ENCODE measurements around the gene EARS2. TPM values are rescaled to one million over a fixed set of nuclear protein-coding genes. Genes with fewer than 3 reads are reported as not detected.
"Not testable (repeated sequence)": the region's sequence is repeated elsewhere in the genome, so short reads cannot be mapped to it uniquely, and the experiment has no call there.

Gene EARS2
- total RNA-seq: 25.3 and 26.6 TPM in 2 replicates

- H3K4me1 Mint-ChIP-seq (ENCODE audit: low read depth): peaks cover 19% of the 10 kb centered on the region
Observed at GRCh38 chr16:23556881-23557778, at the start of gene EARS2, which contains the start of gene UBFD1. Gene EARS2, minus strand, starts transcription at chr16:23557350. Its CDS starts 7 bp downstream, at chr16:23557343. Gene UBFD1, plus strand, starts transcription at chr16:23557727. Its CDS starts 16 bp downstream, at chr16:23557743.

GRCh38 chr16:23597003-23597756, 40.0 kb upstream of the EARS2 start:
- no peaks in the 10 kb centered on the region for H3K9me3 Mint-ChIP-seq
- peak overlapping the region; percentile 59 for H3K4me3 Mint-ChIP-seq (ENCODE audit: low read depth)
- no peak overlapping the region for H3K27ac Mint-ChIP-seq
- H3K4me1 Mint-ChIP-seq (ENCODE audit: low read depth): peaks cover 11% of the 10 kb centered on the region
- intact Hi-C loops (cut with micrococcal nuclease): loop anchor here (10.0 kb wide), 1 partner anchor 92 kb away; no protein-coding TSS in a partner anchor
- H3K36me3 Mint-ChIP-seq (ENCODE audit: low read depth): peaks cover 28% of the 10 kb centered on the region
- DNase-seq (ENCODE audit: low spot score): peak; percentile 12
- H3K27me3 Mint-ChIP-seq (ENCODE audit: low read depth): no peaks in the 10 kb centered on the region

More at GRCh38 chr16:23556881-23557778, at the start of gene EARS2, which contains the start of gene UBFD1:
- peak; percentile 96 for DNase-seq (ENCODE audit: low spot score)
- peak within 1 kb of the TSS; percentile 92 for H3K27ac Mint-ChIP-seq
- H3K36me3 Mint-ChIP-seq (ENCODE audit: low read depth): peaks cover 31% of the 10 kb centered on the region
- intact Hi-C loops (cut with micrococcal nuclease): loop anchor here (1.0 to 5.0 kb wide), 6 partner anchors 39 to 113 kb away; partner anchors contain the start of genes COG7, DCTN5, NDUFAB1 and PALB2
- no peaks in the 10 kb centered on the region for H3K9me3 Mint-ChIP-seq
- peak within 1 kb of the TSS; percentile 97 for H3K4me3 Mint-ChIP-seq (ENCODE audit: low read depth)
- no peaks in the 10 kb centered on the region for H3K27me3 Mint-ChIP-seq (ENCODE audit: low read depth)

- H3K27me3 Mint-ChIP-seq (ENCODE audit: low read depth): no peaks in the 10 kb centered on the region
Observed at GRCh38 chr16:23595951-23596720, 39.0 kb upstream of the EARS2 start, which contains the start of gene NDUFAB1. Gene NDUFAB1, minus strand, starts transcription at chr16:23596316. Its CDS starts 26 bp downstream, at chr16:23596290.

GRCh38 chr16:23595246-23595950, 38.2 kb upstream of the EARS2 start:
- intact Hi-C loops (cut with micrococcal nuclease): loop anchor here (10.0 kb wide), 1 partner anchor 91 kb away; no protein-coding TSS in a partner anchor
- H3K27ac Mint-ChIP-seq: no peak overlapping the region
- peaks cover 33% of the 10 kb centered on the region for H3K36me3 Mint-ChIP-seq (ENCODE audit: low read depth)
- H3K27me3 Mint-ChIP-seq (ENCODE audit: low read depth): no peaks in the 10 kb centered on the region
- H3K4me3 Mint-ChIP-seq (ENCODE audit: low read depth): peak overlapping the region; percentile 81
- DNase-seq (ENCODE audit: low spot score): no peak
- no peaks in the 10 kb centered on the region for H3K9me3 Mint-ChIP-seq
- H3K4me1 Mint-ChIP-seq (ENCODE audit: low read depth): peaks cover 14% of the 10 kb centered on the region

More at GRCh38 chr16:23595951-23596720, 39.0 kb upstream of the EARS2 start, which contains the start of gene NDUFAB1:
- Mint-ChIP-seq H3K4me1 (ENCODE audit: low read depth) (peaks cover 14% of the 10 kb centered on the region), H3K4me3 (ENCODE audit: low read depth) (peak within 1 kb of the TSS; percentile 81), H3K27ac (peak within 1 kb of the TSS; percentile 86), H3K9me3 (no peaks in the 10 kb centered on the region), H3K36me3 (ENCODE audit: low read depth) (peaks cover 30% of the 10 kb centered on the region)
- intact Hi-C loops (cut with micrococcal nuclease): loop anchor here (1.0 to 10.0 kb wide), 5 partner anchors 39 to 143 kb away; partner anchors contain the start of genes COG7, DCTN5, EARS2 and PALB2
- peak; percentile 88 for DNase-seq (ENCODE audit: low spot score)

GRCh38 chr16:23594186-23594585, 37.0 kb upstream of the EARS2 start:
- Mint-ChIP-seq H3K27me3 (ENCODE audit: low read depth) (no peaks in the 10 kb centered on the region), H3K36me3 (ENCODE audit: low read depth) (peaks cover 43% of the 10 kb centered on the region), H3K9me3 (no peaks in the 10 kb centered on the region), H3K4me3 (ENCODE audit: low read depth) (no peak overlapping the region), H3K4me1 (ENCODE audit: low read depth) (peaks cover 14% of the 10 kb centered on the region), H3K27ac (no peak overlapping the region)
- no peak for DNase-seq (ENCODE audit: low spot score)
- intact Hi-C loops (cut with micrococcal nuclease): loop anchor here (10.0 kb wide), 1 partner anchor 89 kb away; no protein-coding TSS in a partner anchor

GRCh38 chr16:23590181-23590580, 33.0 kb upstream of the EARS2 start:
- Mint-ChIP-seq H3K4me1 (ENCODE audit: low read depth) (peaks cover 5% of the 10 kb centered on the region), H3K36me3 (ENCODE audit: low read depth) (peaks cover 70% of the 10 kb centered on the region), H3K27me3 (ENCODE audit: low read depth) (no peaks in the 10 kb centered on the region), H3K27ac (no peak overlapping the region), H3K4me3 (ENCODE audit: low read depth) (no peak overlapping the region), H3K9me3 (no peaks in the 10 kb centered on the region)
- DNase-seq (ENCODE audit: low spot score): no peak
- intact Hi-C loops (cut with micrococcal nuclease): loop anchor here (10.0 kb wide), 1 partner anchor 85 kb away; no protein-coding TSS in a partner anchor

- Mint-ChIP-seq H3K4me3 (ENCODE audit: low read depth) (no peak overlapping the region), H3K9me3 (no peaks in the 10 kb centered on the region), H3K36me3 (ENCODE audit: low read depth) (peaks cover 69% of the 10 kb centered on the region), H3K27ac (no peak overlapping the region), H3K4me1 (ENCODE audit: low read depth) (peaks cover 2% of the 10 kb centered on the region), H3K27me3 (ENCODE audit: low read depth) (no peaks in the 10 kb centered on the region)
- intact Hi-C loops (cut with micrococcal nuclease): no loop called here
- no peak for DNase-seq (ENCODE audit: low spot score)
Observed at GRCh38 chr16:23587726-23588125, 30.6 kb upstream of the EARS2 start.

GRCh38 chr16:23584186-23585076, 27.3 kb upstream of the EARS2 start:
- H3K27ac Mint-ChIP-seq: no peak overlapping the region
- H3K36me3 Mint-ChIP-seq (ENCODE audit: low read depth): peaks cover 70% of the 10 kb centered on the region
- H3K9me3 Mint-ChIP-seq: no peaks in the 10 kb centered on the region
- DNase-seq (ENCODE audit: low spot score): no peak
- intact Hi-C loops (cut with micrococcal nuclease): no loop called here
- no peaks in the 10 kb centered on the region for H3K27me3 Mint-ChIP-seq (ENCODE audit: low read depth)
- no peaks in the 10 kb centered on the region for H3K4me1 Mint-ChIP-seq (ENCODE audit: low read depth)
- no peak overlapping the region for H3K4me3 Mint-ChIP-seq (ENCODE audit: low read depth)

GRCh38 chr16:23583271-23583670, 26.1 kb upstream of the EARS2 start:
- intact Hi-C loops (cut with micrococcal nuclease); H3K4me3 Mint-ChIP-seq (ENCODE audit: low read depth): not testable (repeated sequence)

GRCh38 chr16:23581764-23582163, 24.6 kb upstream of the EARS2 start:
- intact Hi-C loops (cut with micrococcal nuclease): no loop called here
- Mint-ChIP-seq H3K9me3 (no peaks in the 10 kb centered on the region), H3K36me3 (ENCODE audit: low read depth) (peaks cover 59% of the 10 kb centered on the region), H3K27ac (no peak overlapping the region), H3K4me1 (ENCODE audit: low read depth) (no peaks in the 10 kb centered on the region), H3K27me3 (ENCODE audit: low read depth) (no peaks in the 10 kb centered on the region), H3K4me3 (ENCODE audit: low read depth) (no peak overlapping the region)
- DNase-seq (ENCODE audit: low spot score): no peak

More at GRCh38 chr16:23583271-23583670, 26.1 kb upstream of the EARS2 start:
- peaks cover 65% of the 10 kb centered on the region for H3K36me3 Mint-ChIP-seq (ENCODE audit: low read depth)
- H3K27ac Mint-ChIP-seq; DNase-seq (ENCODE audit: low spot score); H3K9me3 Mint-ChIP-seq; H3K27me3 Mint-ChIP-seq (ENCODE audit: low read depth); H3K4me1 Mint-ChIP-seq (ENCODE audit: low read depth): not testable (repeated sequence)

- H3K27ac Mint-ChIP-seq: no peak overlapping the region
- peaks cover 52% of the 10 kb centered on the region for H3K36me3 Mint-ChIP-seq (ENCODE audit: low read depth)
- no peaks in the 10 kb centered on the region for H3K27me3 Mint-ChIP-seq (ENCODE audit: low read depth)
- H3K4me1 Mint-ChIP-seq (ENCODE audit: low read depth): no peaks in the 10 kb centered on the region
- no peaks in the 10 kb centered on the region for H3K9me3 Mint-ChIP-seq
- DNase-seq (ENCODE audit: low spot score): no peak
- H3K4me3 Mint-ChIP-seq (ENCODE audit: low read depth): no peak overlapping the region
- intact Hi-C loops (cut with micrococcal nuclease): no loop called here
Observed at GRCh38 chr16:23580391-23580790, 23.2 kb upstream of the EARS2 start.
